ENCODE data around the gene VWA2.

The VWA2 gene

DNA sequence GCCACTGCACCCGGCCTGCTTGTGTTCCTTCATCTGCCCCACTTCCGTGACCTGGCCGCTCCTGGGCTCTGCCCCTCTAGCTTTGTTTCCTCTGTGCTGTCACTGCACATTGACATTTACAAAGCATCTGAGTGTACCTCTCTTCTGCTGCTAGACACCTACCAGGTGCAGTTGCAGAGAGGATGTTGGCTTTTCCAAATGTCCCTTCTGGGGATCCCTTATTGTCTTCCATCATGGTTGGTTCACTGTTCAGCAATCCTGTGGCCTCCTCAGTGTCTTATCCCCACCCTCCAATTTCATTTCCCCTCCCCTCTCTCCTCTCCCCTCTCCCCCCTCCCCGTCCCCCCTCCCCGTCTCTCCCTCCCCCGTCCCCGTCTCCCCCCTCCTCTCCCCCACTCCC lies 13.8 kb downstream of the VWA2 start:
- DNase-seq (ENCODE audit: low read depth in 2 of 2): no peak
- H3K4me3 ChIP-seq (replicated peaks in 1 of 2; ENCODE audit: low read depth in 2 of 2, low read length in 2 of 2): no peak overlapping the region
- TF ChIP-seq, protein P1, sequence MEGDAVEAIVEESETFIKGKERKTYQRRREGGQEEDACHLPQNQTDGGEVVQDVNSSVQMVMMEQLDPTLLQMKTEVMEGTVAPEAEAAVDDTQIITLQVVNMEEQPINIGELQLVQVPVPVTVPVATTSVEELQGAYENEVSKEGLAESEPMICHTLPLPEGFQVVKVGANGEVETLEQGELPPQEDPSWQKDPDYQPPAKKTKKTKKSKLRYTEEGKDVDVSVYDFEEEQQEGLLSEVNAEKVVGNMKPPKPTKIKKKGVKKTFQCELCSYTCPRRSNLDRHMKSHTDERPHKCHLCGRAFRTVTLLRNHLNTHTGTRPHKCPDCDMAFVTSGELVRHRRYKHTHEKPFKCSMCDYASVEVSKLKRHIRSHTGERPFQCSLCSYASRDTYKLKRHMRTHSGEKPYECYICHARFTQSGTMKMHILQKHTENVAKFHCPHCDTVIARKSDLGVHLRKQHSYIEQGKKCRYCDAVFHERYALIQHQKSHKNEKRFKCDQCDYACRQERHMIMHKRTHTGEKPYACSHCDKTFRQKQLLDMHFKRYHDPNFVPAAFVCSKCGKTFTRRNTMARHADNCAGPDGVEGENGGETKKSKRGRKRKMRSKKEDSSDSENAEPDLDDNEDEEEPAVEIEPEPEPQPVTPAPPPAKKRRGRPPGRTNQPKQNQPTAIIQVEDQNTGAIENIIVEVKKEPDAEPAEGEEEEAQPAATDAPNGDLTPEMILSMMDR (IDR thresholded peaks at IDR 0.05; ENCODE audit: low read depth, low read length): no peak

- no peak overlapping the region for H3K4me3 ChIP-seq (replicated peaks in 1 of 2; ENCODE audit: low read depth in 2 of 2, low read length in 2 of 2)
- TF ChIP-seq, protein P1 (IDR thresholded peaks at IDR 0.05; ENCODE audit: low read depth, low read length): no peak
- no peak for DNase-seq (ENCODE audit: low read depth in 2 of 2)
Measured at GRCh38 chr10:114255227-114255626, 16.2 kb downstream of the VWA2 start.

GRCh38 chr10:114256008-114256765 lies 17.1 kb downstream of the VWA2 start:
- TF ChIP-seq, protein P1 (IDR thresholded peaks at IDR 0.05; ENCODE audit: low read depth, low read length): no peak
- no peak for DNase-seq (ENCODE audit: low read depth in 2 of 2)
- no peak overlapping the region for H3K4me3 ChIP-seq (replicated peaks in 1 of 2; ENCODE audit: low read depth in 2 of 2, low read length in 2 of 2)

- peak in 1 of 2 donors; percentile 10 for DNase-seq (ENCODE audit: low read depth in 2 of 2)
- H3K4me3 ChIP-seq (replicated peaks in 1 of 2; ENCODE audit: low read depth in 2 of 2, low read length in 2 of 2): no peak overlapping the region
- TF ChIP-seq, protein P1 (IDR thresholded peaks at IDR 0.05; ENCODE audit: low read depth, low read length): no peak
Measured at GRCh38 chr10:114256822-114257221, 17.8 kb downstream of the VWA2 start.

- DNase-seq (ENCODE audit: low read depth in 2 of 2): peak in 1 of 2 donors; percentile 6
Measured at GRCh38 chr10:114257498-114257897, 18.4 kb downstream of the VWA2 start.

GRCh38 chr10:114258274-114258840 lies 19.3 kb downstream of the VWA2 start:
- DNase-seq (ENCODE audit: low read depth in 2 of 2): no peak
- TF ChIP-seq, protein P1 (IDR thresholded peaks at IDR 0.05; ENCODE audit: low read depth, low read length): no peak
- H3K4me3 ChIP-seq (replicated peaks in 1 of 2; ENCODE audit: low read depth in 2 of 2, low read length in 2 of 2): no peak overlapping the region

More at GRCh38 chr10:114257498-114257897, 18.4 kb downstream of the VWA2 start:
- no peak overlapping the region for H3K4me3 ChIP-seq (replicated peaks in 1 of 2; ENCODE audit: low read depth in 2 of 2, low read length in 2 of 2)
- TF ChIP-seq, protein P1 (IDR thresholded peaks at IDR 0.05; ENCODE audit: low read depth, low read length): no peak

All from cardiac fibroblast (primary cell).